ENCODE data around the gene PHACTR4. TPM values are rescaled to one million over a fixed set of nuclear protein-coding genes. Genes with fewer than 3 reads are reported as not detected.

Gene PHACTR4
- total and polyA plus RNA-seq, 2 of the 8 experiments (the other 6 are each of a cell fraction or from before 2014, with no cell fraction given), result 23.7 to 57.8 TPM

- no peaks in the 10 kb centered on the region for H3K9me3 ChIP-seq (ENCODE audit: insufficient read depth in 2 of 2, low read depth in 1 of 2, low read length in 1 of 2)
- H4K8ac ChIP-seq (ENCODE audit: extremely low read depth, insufficient read depth, low read length), result no peak overlapping the region
- no peak overlapping the region for H4K91ac ChIP-seq (replicated peaks; ENCODE audit: insufficient read length, low read length)
- H3K18ac ChIP-seq (ENCODE audit: extremely low read depth, low read length), result no peak overlapping the region
- no peaks in the 10 kb centered on the region for H3K27me3 ChIP-seq (replicated peaks in 1 of 4; ENCODE audit: control insufficient read depth in 3 of 4, extremely low read depth in 1 of 4, insufficient read depth in 3 of 4, low read length in 3 of 4)
- H3K36me3 ChIP-seq (ENCODE audit: control insufficient read depth in 2 of 4, insufficient read depth in 4 of 4, low read length in 3 of 4), result peaks cover 0 to 4% (median 0%) of the 10 kb centered on the region in 4 experiments; a peak in 2 of 8 replicates
- DNase-seq (ENCODE audit: low read depth in 1 of 2, low spot score in 2 of 2) (no peak), FAIRE-seq (no peak)
- H3K79me1 ChIP-seq (ENCODE audit: low read depth, low read length), result no peaks in the 10 kb centered on the region; the same call in 1 of the 2 replicates
- H3K4ac ChIP-seq (replicated peaks; ENCODE audit: insufficient read length, low read depth, low read length), result no peak overlapping the region
- TF ChIP-seq KDM4A (IDR thresholded peaks at IDR 0.05; ENCODE audit: low read depth, low read length, severe bottlenecking) (no peak), ATF2 (IDR thresholded peaks at IDR 0.05; ENCODE audit: low read length) (no peak), MAFK (IDR thresholded peaks at IDR 0.05; ENCODE audit: low read depth, low read length) (no peak), CTCF (IDR thresholded peaks at IDR 0.05; ENCODE audit: control extremely low read depth in 1 of 3, insufficient read depth in 1 of 3, low read depth in 1 of 3, low read length in 3 of 3) (peak; percentile 6 to 8 (median 7); a peak in 3 of 4 replicates), POLR2A (IDR thresholded peaks at IDR 0.05; ENCODE audit: control extremely low read depth in 1 of 2, low read depth in 2 of 2, low read length in 2 of 2) (no peak), PHF8 (conservative IDR thresholded peaks at IDR 0.05; ENCODE audit: low read depth, low read length) (no peak), CHD2 (IDR thresholded peaks at IDR 0.05; ENCODE audit: low read length) (no peak), RFX5 (IDR thresholded peaks at IDR 0.05; ENCODE audit: borderline replicate concordance, low read depth, low read length) (no peak), SP2 (IDR thresholded peaks at IDR 0.05; ENCODE audit: low read length) (no peak)
- H3K14ac ChIP-seq (ENCODE audit: insufficient read length), result no peak overlapping the region
- CTCF ChIA-PET (ENCODE audit: partially characterized antibody), result interaction anchor here (0.8 to 1.6 kb wide), 5 partner anchors 9 to 128 kb away, joined by 3 to 7 read pairs (median 5); no protein-coding TSS in a partner anchor
- no peak overlapping the region for H3K27ac ChIP-seq (ENCODE audit: low read depth, low read length)
- 72% methylated on average over 2 of the region's 2 CpGs; no CpG with 5 or more reads in 1 of the 2 experiments for WGBS, 2 experiments (ENCODE audit: extremely low coverage in 1 of 2, insufficient coverage in 1 of 2, insufficient read length in 1 of 2, insufficient replicate concordance in 2 of 2, low coverage in 1 of 2, low lambda C conversion rate in 2 of 2, missing lambda C conversion rate in 1 of 2)
- H3K79me2 ChIP-seq (ENCODE audit: control insufficient read depth in 1 of 2, insufficient read depth in 2 of 2, low read length in 2 of 2), result peaks cover 0 to 3% of the 10 kb centered on the region in 2 experiments; a peak in 1 of 4 replicates
- H3K9ac ChIP-seq (replicated peaks in 1 of 4; ENCODE audit: extremely low read depth in 1 of 4, low read depth in 3 of 4, low read length in 3 of 4), result no peak overlapping the region
- no peak overlapping the region for H3K23ac ChIP-seq (ENCODE audit: insufficient read length)
- no peak overlapping the region for H2BK12ac ChIP-seq (ENCODE audit: low read depth, low read length)
- H2AFZ ChIP-seq (ENCODE audit: low read length), result no peak overlapping the region
- no peak overlapping the region for H2AK5ac ChIP-seq (ENCODE audit: low read depth, low read length)
- no peak overlapping the region for H2BK120ac ChIP-seq (replicated peaks; ENCODE audit: low read depth, low read length)
- no peak overlapping the region for H3K4me2 ChIP-seq (ENCODE audit: insufficient read depth in 1 of 2, low read depth in 2 of 2, low read length in 2 of 2)
- no peak overlapping the region for H3K56ac ChIP-seq (replicated peaks; ENCODE audit: insufficient read length, low read depth, low read length)
- H3K4me1 ChIP-seq (replicated peaks in 1 of 4; ENCODE audit: control insufficient read depth in 3 of 4, insufficient read depth in 4 of 4, low read length in 3 of 4), result peaks cover 0 to 9% (median 1%) of the 10 kb centered on the region in 4 experiments; a peak in 4 of 7 replicates
- H3K4me3 ChIP-seq (ENCODE audit: extremely low read depth in 1 of 4, insufficient read depth in 2 of 4, low read depth in 3 of 4, low read length in 4 of 4), result no peak overlapping the region
- no peak overlapping the region for H2BK15ac ChIP-seq (ENCODE audit: low read length)
- H2BK20ac ChIP-seq (ENCODE audit: low read length), result no peak overlapping the region
- POLR2A ChIA-PET (ENCODE audit: partially characterized antibody), result interaction anchor here (0.5 to 3.6 kb wide), 4 partner anchors 12 to 535 kb away, joined by 3 to 17 read pairs (median 3); no protein-coding TSS in a partner anchor
- H2BK5ac ChIP-seq (ENCODE audit: low read depth, low read length), result no peak overlapping the region
- no peaks in the 10 kb centered on the region for H3K23me2 ChIP-seq (ENCODE audit: low read depth, low read length)
- H4K20me1 ChIP-seq (replicated peaks in 1 of 2; ENCODE audit: control insufficient read depth in 1 of 2, insufficient read depth in 2 of 2, low read length in 2 of 2), result no peaks in the 10 kb centered on the region
- no peak overlapping the region for H4K5ac ChIP-seq (ENCODE audit: insufficient read length, low read depth, low read length)
Measured at GRCh38 chr1:28436211-28436769, 66.8 kb downstream of the PHACTR4 start.

All from H1 (cell line).